Mesenteric fat pad (tissue), 1 donor: ENCODE results near the gene MCC. TPM values are rescaled to one million over a fixed set of nuclear protein-coding genes. Genes with fewer than 3 reads are reported as not detected.

ENCODE experiments used
- DNase-seq: peaks from one replicate; pipeline ENCODE4 v3.0.0-alpha.2; 2020; ENCODE audit warnings: low spot score
- total RNA-seq: library from RNA; stranded (reverse); fragmentation: NEBNext Ultra II Directional; extraction: Animal tissue kit (Norgen Biotek cat#: 25700); gene quantifications from one replicate; pipeline ENCODE4 v1.2.1, GENCODE V29; 2021
- donor health status: DM: yes; HTN: yes; CAD: no.

The MCC gene
- total RNA-seq, 1 donor from 2014 or later: 25.2 TPM

DNA sequence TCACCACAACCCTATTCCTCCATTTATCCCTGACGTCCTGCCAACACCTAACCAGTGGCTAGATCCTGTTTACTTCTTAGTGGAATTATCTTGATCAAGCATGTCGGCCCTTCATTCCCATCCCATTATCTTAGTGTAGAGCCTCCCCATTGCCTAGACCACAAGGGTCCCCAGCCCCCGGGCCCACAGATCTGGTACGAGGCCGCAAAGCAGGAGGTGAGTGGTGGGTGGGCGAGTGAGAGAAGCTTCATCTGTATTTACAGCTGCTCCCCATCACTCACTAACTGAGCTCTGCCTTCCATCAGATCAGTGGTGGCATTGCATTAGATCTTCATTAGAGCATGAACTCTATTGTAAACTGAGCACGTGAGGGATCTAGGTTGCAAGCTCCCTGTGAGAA lies 236.2 kb downstream of the MCC start:
- no peak for DNase-seq

DNA sequence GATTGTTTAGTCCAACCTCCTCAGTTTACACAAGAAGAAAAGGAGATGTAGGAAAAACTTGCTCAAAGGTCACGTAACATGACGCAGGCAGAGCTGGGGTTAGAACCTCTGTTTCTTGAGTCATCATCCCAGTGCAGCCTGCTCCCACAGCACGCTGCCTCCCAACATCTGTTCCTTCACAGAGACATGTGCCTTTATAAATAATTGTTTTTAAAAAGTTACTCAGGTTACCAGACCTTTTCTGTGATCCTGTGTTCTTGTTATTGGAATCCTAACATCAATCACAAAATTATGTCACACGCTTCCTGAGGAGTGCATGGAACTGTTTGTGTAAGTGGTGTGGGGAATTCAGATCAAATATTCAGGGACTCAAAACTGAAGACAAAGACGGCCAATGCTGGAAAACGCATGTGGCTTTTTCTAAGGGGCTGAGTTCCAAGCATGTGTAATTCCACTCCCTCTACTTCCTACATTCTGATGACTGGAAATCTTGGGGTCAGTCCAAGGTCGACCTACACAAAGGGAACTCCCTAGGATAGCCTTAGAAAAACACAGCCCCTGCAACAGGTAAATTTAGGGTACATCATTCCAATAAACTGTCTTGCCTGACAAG lies 237.8 kb downstream of the MCC start:
- DNase-seq: no peak

DNA sequence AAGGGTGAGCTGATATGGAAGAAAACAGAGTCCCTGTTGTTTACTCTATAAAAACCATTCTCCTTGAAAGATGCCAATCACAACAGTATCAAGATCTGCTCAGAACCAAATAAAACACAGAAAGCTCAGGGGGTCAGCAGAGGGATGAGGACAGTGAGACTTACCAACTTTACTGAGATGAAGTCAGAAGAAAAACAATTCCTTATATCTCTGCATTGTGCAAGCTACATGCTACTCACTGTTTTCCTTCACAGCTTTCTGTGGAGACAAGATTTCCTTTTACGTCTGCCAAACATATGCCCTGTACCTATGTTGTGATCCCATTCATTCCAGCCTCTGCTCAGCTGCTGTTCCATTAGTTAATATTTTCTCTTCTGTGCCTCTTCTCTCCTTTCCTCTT lies 239.0 kb downstream of the MCC start:
- DNase-seq: no peak

DNA sequence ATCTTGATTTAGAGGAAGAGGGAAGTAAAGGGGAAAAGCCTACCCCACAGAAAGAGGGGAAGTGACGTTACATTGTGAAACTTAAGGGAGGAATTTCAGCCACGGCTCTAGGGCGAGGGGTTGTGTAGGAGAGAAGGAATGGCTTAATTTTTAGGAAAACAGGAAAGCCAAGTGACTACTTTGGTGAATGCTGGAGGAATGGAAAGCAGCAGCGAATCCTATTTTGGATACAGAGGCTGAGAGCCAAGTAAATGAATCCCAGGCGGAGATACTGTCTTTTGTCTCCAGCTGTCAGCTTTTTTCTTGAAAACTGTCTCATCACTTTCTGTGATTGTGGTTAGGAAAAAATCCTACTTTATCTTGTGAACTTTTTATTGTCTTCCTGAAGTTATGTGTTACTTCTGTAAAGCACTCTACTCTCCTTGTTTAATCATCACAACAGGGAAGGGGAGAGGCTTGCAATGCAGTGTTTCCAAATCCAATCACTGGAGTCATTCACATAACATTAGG lies 241.8 kb downstream of the MCC start:
- DNase-seq: no peak

DNA sequence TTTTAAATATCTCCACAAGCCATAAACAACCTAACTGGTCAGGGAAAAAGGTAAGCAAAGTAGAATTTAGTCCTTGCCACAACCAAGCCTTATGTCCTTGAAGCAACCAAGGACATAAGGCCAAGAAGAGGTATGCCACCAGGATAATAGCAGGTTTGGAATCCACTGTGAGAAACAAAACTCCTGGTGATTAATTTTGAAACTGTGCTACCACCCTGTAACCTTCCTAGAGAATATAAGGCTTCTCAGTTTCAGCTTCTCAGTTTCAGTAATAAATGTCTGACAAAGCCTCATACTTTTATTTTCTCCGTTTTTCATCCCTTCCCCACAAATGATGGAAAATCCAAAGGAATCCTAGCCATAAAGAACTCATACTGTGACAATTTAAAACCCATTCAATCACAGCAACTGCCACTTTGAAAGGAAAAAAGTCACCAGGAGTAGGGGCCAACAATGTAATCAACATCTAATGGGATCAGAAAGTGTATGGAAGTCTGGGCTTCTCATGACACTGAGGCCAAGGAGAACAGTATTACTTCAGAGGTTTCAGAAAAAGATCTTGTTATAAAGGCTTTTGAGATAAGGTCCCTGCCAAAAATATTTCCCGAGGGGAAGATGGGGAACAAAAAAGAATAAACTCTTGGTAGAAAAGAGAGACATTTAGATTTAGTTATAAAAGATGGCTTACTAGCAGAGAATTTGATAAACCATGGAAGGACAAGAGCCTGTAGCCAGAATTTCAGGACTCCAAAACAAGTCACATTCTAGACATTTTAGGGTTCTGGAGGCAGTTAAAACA lies 242.6 kb downstream of the MCC start:
- DNase-seq: no peak

DNA sequence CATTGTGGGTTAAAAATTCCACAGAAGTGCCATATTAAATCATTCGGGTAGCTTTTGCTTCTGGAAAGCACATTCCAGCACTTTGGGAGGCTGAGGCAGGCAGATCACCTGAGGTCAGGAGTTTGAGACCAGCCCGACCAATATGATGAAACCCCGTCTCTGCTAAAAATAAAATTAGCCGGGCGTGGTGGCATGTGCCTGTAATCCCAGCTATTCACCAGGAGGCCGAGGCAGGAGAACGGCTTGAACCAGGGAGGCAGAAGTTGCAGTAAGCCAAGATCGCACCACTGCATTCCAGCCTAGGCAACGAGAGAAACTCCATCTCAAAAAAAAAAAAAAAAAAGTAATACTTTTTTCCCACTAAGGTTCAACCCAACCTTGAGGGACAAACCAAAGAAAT lies 243.3 kb downstream of the MCC start:
- DNase-seq: no peak

DNA sequence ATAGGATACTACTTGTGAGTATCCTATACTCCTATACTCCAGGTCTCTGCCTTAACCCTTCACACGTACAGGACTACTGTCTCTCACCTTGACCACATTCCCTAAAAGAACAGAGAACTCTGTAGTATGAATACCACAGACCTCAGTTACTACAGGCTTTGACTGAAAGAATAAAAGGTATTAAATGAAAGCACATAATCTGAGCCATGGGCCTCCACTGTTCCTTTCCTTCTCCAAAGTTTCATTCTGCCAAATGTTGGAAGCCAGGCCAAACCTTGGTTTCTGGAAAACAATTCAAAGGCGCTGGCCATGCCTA lies 244.9 kb downstream of the MCC start:
- no peak for DNase-seq

DNA sequence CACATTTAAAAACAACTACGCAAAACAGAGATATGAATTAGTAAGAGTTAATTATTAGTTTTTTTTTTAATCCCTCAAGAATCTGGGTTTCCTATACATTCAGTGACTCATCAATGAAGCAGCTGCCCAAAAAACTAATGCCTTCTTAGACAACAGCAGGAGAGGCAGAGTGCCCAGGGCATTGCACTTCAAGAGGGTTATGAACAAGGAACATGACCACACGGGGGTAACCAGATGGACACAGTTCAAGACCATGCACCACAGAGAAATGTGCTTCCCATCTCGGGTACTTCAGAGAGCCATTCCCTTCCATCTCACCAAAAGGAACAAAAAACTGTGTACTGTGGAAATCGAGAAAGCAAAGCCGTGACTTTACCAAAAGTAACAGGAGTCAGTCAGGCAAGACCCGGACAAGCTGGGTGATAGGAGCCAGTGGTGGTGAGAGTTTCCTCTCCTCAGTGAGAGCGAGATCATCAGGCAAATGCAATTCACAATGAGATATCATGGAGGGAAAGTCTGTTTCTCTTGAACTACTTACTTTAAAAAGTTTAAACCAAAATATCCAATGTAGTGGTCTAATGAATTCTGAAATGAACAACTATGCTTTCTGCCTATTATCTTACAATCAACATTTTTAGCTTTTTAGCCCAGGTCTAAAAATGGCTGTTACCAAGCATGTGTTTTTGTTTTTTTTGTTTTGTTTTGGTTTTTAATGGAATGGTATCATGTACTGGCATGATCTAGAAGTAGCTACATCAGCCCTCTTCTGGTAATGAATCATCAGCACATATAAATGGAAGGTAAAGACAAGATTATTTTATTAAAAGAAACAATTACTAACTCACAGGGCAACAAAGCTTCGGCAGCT lies 245.5 kb downstream of the MCC start:
- DNase-seq: no peak

DNA sequence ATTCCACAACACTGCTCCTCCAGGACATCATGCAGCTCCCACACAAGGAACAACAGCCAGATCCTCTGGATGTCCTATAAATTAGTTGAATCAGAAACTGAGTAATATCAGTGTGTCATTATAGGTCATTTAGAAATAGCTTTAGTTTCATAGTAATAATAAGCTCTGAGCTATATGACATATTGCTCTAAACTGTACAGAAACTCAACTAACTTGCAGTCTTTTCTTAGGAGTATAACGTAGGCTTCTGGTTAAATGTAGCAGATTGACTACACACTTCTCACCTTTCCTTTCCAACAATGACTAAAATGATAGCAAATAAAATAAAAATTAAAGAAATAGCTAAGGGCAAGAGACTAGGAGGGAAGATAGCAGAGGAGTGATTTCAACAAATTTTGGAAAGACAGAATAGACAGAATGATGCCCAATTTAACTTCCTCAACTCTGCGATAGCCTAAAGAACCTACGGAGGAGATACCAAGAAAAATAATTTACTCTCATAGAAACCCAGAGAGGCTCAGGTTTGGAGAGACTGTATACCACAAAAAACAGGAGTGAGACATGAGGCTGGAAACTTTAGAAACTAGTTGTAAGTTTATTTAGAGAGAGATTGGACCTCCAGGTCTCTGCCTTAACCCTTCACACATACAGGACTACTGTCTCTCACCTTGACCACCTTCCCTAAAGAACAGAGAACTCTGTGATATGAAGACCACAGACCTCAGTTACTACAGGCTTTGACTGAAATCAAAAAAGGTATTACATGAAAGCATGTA lies 247.1 kb downstream of the MCC start:
- DNase-seq: no peak

DNA sequence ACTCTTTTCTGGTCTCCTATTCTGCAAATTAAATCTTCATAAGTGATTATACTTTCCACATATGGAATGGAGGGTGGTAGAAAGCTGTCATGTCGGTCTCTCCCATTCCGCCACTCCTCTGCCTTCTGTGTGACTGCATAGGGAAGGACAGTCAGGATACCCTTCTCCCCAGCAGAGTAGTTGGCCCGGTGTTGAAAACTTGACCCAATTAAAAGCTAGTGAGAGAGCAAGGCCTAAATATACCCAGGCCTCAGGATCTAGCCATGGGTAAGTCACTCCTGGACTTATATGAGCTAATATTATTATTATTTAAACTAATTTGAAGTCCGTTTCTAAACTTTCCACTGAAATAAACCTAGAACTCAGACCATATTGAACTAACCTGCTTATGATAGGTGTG lies 248.2 kb downstream of the MCC start:
- DNase-seq: no peak

DNA sequence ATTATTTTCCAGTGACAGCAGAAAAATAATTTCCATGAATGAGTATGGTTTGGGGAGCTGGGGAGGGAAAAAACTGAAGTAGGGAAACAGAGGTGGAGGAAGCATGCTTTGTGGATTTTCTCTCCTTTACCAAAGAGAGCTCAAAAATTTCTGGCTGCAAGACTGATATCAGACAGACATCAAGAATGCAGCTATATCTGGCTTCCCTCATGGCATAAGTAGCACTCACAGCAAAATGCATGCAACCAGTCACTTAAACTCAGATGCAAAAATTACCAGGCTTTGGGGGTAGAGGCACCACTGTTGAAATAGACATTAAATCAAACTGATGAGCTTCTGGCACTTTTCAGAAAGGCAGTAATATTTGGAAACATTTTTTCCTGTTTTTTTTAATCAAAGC lies 250.4 kb downstream of the MCC start:
- DNase-seq: no peak

DNA sequence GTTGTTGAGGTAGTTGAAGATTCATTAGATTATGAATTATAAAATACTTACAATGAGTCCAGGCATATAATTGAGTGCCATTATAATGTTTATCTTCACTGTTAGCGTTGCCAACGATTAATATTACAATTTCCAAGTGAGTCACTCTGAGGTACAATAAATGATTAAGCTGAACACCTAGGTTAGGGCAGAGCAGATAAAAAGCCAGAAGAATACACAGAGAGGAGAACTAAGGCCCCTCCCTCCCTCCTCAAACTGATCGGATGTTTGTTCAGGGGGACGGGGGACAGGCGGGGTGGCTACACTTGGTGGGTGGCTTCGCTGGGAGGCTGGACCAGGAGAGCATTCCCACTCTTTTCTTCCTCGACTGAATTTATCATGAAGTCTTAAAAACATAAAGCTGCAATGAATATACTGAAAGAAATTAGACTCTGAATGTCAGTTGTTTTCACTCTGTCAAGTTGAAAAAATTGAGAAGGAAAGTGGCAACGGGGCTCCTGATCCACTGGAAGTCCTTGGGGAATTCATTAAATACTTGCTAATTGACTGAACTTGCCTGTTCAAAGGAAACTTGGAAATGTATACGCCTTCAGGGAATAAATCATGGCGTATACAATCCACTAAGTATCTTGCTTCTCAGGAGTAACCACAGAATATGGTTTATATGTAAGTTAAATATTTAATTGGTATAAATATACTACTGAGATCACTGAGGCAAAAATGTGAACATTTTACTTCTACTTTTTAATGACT lies 251.5 kb downstream of the MCC start:
- no peak for DNase-seq

DNA sequence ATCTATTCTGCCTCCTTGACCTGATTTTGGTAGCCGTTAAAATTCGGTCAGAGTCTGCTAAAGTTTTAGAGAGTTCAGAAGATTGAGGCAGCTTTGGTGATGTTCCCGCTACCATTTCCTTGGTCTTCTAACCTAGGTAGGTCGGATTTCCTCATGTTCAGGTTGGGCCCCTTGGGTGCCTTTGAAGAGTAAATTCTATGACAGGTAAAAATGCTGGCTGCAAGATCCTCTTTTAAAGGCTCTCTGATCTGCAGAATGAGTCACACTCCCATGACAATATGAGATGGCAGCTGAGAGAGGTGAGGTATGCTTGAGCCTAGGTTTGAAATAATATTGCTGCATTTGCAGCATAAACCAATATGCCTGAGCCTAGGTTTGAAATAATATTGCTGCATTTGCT lies 252.4 kb downstream of the MCC start:
- DNase-seq: no peak

DNA sequence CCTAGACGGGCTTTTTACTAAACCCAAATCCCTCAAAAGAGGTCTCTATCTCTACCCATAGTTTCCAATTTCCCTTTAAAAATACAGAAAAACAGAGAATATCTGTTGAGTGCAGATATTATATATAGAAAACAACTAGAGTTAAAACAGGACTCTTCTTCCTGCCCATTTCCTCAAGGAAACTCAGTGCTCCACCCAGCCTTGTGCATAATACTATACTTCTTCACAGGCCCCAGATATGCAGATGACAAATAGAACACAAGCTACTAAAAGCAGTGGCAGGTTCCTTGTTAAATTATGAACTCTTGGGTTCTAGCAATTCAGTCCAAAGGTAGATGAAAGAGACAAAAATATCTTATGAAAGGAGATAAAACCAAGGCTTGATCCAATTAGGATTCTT lies 253.7 kb downstream of the MCC start:
- DNase-seq: no peak

DNA sequence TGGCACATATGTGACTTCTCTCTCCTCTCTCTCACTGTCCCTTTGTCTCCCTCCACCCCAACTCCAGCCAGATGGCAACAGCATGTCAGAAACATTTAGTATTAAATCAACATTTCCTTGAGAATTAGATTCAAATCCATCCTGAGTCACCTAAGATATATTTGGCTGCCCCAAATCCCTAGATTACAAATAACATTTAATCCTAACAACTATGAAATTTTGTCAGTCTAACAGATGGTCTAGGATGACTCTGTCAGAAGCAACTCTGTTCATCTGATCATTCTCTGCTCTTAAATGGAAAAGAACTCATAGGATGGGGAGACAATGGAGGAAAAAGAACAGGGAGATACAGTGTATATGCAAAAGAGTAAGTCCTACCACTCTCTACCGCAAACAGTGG lies 254.6 kb downstream of the MCC start:
- no peak for DNase-seq

DNA sequence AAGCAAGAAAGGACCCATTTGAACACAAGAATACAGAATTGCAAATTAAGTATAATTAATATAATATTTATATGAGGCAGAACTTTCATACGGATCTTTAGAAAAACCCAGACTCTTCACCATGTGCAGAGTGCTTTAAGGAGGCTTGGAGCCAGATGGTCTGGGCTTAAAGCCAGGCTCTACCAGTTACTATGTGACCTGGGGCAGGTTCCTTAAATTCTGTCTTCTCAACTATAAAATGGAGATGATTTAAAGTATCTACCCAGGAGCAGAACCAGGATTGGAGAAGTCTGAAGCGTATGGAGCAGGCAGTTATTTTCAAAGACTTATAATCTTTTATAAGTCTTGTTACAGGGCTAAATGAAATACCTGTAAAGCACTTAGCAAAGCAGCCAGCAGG lies 255.6 kb downstream of the MCC start:
- DNase-seq: no peak

DNA sequence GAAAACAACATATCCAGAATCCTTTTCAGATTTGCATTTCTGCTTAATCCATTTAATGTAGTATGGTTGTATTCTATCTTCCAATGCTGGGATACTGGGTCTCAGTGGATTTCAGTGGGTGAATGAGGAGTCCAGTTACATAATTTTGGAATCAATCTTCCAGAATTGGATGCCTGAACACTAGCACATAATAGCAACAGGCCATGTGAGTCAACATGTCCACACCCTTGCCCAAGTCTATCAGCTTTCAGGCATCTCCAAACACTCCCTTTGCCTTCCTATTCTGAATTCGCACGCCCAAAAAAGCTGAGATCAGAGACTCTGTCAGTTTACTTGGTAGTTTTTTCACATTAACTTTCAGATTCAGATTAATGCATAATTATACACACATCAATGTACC lies 256.0 kb downstream of the MCC start:
- DNase-seq: no peak

DNA sequence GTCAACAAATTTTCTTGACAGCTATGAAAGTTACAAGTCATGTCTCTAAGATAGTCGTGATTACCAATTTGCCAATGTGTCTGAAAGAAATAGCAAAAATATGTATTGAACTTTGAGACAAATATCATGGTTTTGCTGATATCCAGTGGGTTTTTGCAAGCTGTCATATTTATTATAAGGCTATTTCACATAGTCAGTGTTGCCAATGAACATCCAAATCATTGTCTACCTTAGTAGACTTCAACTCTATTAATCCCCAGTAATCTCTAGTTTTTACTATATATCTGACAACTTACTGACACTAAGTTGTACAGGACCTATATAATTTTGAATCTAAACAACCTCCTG lies 256.6 kb downstream of the MCC start:
- DNase-seq: no peak

DNA sequence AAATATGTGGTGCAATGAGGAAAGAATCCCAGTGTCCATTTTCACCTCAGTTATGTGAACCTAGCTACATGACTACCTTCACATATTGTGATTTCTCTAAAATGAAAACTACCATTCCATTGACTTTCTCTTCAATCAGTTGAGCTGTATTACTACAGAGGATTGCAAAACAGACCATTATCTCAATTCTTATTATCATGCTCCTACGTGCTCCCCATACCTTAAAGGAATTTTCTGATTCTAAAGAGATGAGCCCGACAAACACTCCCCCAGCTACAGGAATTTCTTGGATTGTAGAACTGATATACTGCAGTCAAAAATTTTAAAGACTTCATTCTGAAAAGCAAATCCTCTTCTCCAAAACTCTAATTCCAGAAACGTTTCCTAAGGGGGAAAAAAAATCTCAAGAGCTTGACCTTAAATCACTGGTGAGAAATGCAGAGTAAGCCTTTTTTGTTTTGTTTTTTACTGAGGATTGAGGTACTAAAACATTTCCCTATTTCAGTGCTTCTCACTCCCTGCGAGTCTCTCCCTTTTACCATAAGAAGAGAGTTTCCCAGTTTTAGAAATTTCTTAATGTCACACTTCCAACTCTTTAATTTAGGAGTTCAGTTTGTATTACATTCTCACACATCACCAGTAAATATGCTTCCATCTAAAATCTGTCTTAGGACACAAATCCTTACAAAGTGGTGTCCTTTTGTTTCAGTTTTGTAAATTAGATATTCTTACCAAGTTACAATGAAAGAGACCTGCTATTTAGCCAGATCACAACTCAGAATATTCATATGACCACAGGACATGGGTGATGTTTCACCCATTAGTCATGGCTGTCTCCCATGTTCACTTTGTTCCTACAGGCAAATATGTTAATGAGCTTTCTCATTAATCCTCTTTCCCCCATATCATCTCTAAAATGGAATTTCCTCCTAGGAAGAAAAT lies 257.3 kb downstream of the MCC start:
- DNase-seq: no peak

DNA sequence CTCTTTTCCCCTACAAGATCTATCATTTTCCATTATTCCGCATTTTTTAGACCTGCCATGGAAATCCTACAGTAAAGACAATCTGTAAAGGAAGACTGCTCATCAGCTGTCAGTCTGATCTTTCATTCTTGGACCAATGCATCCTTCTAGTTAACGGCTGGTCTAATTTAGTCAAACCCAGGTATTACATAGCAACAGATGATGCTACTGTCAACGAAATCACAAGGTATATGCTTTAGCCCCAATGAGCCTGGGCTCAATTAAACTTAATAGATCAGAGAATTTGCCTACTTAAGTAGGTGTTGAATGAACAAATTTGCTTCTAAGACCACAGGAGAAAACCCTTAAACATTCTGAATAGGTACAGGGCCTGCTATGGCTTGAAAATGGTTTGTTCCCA lies 260.5 kb downstream of the MCC start:
- no peak for DNase-seq
